ENCODE results near the gene KRTAP5-3.
A peak's percentile ranks its signal among the peaks of the same experiment; 100 is the strongest.

The KRTAP5-3 gene

GRCh38 chr11:1570896-1571759 lies 37.1 kb downstream of the KRTAP5-3 start:
- Mint-ChIP-seq H3K9me3 (no peaks in the 10 kb centered on the region), H3K27ac (no peak overlapping the region), H3K4me3 (peak overlapping the region; percentile 50), H3K27me3 (peaks cover 18% of the 10 kb centered on the region), H3K36me3 (ENCODE audit: low read depth) (no peaks in the 10 kb centered on the region), H3K4me1 (peaks cover 16% of the 10 kb centered on the region)
- ATAC-seq (no peak), DNase-seq (no peak)

DNA sequence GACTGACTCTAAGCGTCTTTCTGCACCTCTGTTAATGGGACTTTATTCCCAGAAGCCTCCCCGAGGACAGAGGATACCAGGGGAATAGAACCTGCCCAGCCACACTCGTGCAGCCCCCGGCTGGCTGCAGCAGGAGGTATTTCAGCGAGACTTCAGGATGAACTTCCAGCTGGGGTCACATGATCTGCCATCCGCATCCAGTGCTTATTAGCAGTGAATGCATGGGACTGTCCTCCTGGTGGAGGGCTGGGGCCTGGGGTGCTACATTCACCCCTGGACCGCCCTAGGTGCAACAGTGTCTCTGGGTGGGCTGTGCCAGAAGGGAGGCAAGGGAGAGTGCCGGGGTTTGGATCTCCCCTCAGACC lies 37.8 kb downstream of the KRTAP5-3 start:
- no peak for ATAC-seq
- Mint-ChIP-seq H3K4me1 (peaks cover 16% of the 10 kb centered on the region), H3K36me3 (ENCODE audit: low read depth) (no peaks in the 10 kb centered on the region), H3K4me3 (peak overlapping the region; percentile 50), H3K27me3 (peaks cover 15% of the 10 kb centered on the region), H3K27ac (no peak overlapping the region), H3K9me3 (no peaks in the 10 kb centered on the region)
- DNase-seq, result no peak

DNA sequence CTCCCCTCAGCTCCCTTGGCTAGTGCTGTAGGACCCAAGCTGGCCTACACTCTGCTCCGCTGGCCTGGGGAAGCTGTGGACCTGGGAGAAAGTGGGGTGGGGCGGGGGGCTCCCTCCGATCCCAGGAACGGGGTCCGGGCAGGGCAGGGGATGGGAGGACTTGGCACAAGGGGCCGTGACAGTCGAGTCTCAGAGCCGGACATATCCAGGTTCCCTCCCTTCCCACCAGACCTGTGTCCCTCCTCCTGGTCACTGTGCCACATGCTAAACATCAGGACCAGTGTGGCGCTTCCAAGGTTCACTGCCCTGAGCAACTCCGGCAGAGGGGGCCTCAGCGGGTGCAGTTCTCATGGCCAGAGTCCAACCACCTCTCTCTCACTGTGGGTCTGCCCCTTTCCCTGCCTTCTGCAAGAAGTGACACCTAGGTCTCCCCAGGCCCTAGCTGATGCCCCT lies 38.2 kb downstream of the KRTAP5-3 start:
- H3K36me3 Mint-ChIP-seq (ENCODE audit: low read depth), result no peaks in the 10 kb centered on the region
- ATAC-seq (no peak), DNase-seq (no peak)
- H3K4me1 Mint-ChIP-seq, result peaks cover 15% of the 10 kb centered on the region
- H3K4me3 Mint-ChIP-seq, result no peak overlapping the region
- H3K9me3 Mint-ChIP-seq, result no peaks in the 10 kb centered on the region
- no peak overlapping the region for H3K27ac Mint-ChIP-seq
- H3K27me3 Mint-ChIP-seq, result peaks cover 10% of the 10 kb centered on the region

- Mint-ChIP-seq H3K9me3 (no peaks in the 10 kb centered on the region), H3K36me3 (ENCODE audit: low read depth) (no peaks in the 10 kb centered on the region), H3K27me3 (peaks cover 8% of the 10 kb centered on the region), H3K4me3 (no peak overlapping the region), H3K27ac (no peak overlapping the region), H3K4me1 (peaks cover 13% of the 10 kb centered on the region)
- DNase-seq (no peak), ATAC-seq (no peak)
Observed at GRCh38 chr11:1569251-1569780, 38.9 kb downstream of the KRTAP5-3 start.

DNA sequence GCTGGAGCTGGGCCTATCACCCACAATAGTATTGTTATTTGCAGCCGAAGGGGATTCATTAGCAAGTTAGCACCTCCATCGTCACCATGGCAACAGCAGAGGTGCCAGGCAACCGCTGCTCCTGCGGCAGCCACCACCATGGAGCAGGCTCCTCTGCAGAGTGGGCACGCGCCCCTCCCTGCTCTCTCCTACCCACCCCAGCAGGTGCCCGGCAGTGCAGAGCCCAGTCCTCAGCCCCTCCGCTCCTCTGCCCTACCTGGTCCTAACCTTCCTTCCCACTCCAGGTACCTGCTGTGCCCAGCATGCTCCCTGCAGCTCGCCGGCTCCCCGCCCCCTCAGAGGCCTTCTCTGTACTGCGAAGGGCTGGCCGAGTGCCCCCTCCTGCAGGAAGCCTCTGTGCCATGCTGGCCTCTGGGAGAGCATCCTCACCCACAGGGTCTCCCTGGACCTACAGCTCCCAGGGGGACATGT lies 39.8 kb downstream of the KRTAP5-3 start:
- DNase-seq, result peak; percentile 33
- H3K27ac Mint-ChIP-seq, result no peak overlapping the region
- ATAC-seq, result no peak
- H3K4me3 Mint-ChIP-seq, result no peak overlapping the region
- peaks cover 6% of the 10 kb centered on the region for H3K27me3 Mint-ChIP-seq
- H3K36me3 Mint-ChIP-seq (ENCODE audit: low read depth), result no peaks in the 10 kb centered on the region
- peaks cover 10% of the 10 kb centered on the region for H3K4me1 Mint-ChIP-seq
- no peaks in the 10 kb centered on the region for H3K9me3 Mint-ChIP-seq

GRCh38 chr11:1567721-1568100 lies 40.6 kb downstream of the KRTAP5-3 start:
- H3K4me3 Mint-ChIP-seq, result no peak overlapping the region
- H3K27me3 Mint-ChIP-seq, result peaks cover 3% of the 10 kb centered on the region
- ATAC-seq (no peak), DNase-seq (no peak)
- no peak overlapping the region for H3K27ac Mint-ChIP-seq
- no peaks in the 10 kb centered on the region for H3K9me3 Mint-ChIP-seq
- no peaks in the 10 kb centered on the region for H3K36me3 Mint-ChIP-seq (ENCODE audit: low read depth)
- H3K4me1 Mint-ChIP-seq, result peaks cover 8% of the 10 kb centered on the region

DNA sequence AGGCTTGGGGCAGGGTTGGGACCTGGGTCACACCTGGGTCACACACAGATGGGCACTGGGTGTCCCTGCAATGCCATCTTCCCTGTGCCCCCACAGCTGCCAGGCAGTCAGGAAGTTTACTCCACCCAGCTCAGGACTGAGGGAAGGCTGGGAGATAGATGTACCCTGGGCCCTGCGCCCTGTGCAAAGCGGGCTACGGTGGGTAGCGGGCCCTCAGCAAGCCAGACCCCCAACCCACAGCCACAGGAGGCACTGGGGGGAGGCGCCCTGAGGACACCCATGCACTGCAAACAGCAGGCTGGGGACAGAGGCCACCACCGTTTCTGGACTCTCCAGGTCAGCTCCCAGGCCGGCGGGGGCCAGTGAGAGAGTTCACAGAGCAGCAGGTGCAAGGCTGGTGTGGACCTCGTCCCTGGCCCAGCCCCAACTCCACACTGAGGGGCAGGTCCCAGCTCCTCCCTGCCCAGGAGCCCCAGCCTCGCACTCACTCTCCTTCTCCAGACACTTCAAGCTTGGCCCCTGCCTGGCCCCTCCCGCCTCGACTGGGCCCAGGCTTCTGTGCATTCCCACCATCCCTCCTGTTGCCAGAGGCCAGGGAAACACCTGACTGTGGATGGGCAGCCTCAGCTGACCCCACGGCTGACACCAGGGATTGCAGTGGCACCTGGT lies 41.1 kb downstream of the KRTAP5-3 start:
- Mint-ChIP-seq H3K36me3 (ENCODE audit: low read depth) (no peaks in the 10 kb centered on the region), H3K4me3 (no peak overlapping the region), H3K27me3 (peaks cover 3% of the 10 kb centered on the region), H3K4me1 (peaks cover 8% of the 10 kb centered on the region), H3K27ac (no peak overlapping the region), H3K9me3 (no peaks in the 10 kb centered on the region)
- ATAC-seq (no peak), DNase-seq (no peak)

DNA sequence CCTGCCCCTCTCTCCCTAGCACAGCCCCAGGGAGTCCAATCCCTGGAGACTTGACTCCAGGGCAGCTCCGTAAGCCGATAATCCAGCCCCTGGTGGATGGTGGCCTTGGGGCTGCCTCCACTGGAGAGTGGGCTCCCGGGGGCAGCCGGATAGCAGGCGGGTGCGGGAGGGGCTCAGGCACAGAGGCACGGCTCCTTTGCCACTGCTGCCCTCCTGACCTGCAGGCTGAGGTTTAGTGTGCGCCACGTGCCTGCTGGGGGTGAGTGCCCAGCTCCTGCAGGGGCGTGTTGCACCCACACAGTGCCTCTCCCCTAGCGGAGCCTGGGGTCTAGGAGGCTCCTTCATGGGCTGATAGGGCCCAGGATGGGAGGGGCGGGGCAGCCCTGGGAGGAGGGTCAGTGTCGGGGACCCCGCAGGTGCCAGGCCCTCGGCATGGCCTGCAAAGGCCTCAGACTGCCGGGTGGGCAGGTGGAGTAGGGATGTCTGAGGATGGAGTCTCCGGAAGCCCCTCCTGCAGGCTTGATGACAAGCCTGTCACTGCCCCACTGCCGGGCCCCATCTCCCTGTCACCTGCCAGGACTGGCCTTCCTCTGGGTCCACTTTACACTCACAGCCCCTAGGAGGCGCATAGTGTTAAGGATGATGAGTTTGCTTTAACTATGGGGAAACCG lies 41.7 kb downstream of the KRTAP5-3 start:
- Mint-ChIP-seq H3K4me1 (peaks cover 8% of the 10 kb centered on the region), H3K4me3 (no peak overlapping the region), H3K36me3 (ENCODE audit: low read depth) (no peaks in the 10 kb centered on the region), H3K27ac (no peak overlapping the region), H3K9me3 (no peaks in the 10 kb centered on the region), H3K27me3 (peaks cover 3% of the 10 kb centered on the region)
- ATAC-seq, result no peak
- DNase-seq, result no peak

DNA sequence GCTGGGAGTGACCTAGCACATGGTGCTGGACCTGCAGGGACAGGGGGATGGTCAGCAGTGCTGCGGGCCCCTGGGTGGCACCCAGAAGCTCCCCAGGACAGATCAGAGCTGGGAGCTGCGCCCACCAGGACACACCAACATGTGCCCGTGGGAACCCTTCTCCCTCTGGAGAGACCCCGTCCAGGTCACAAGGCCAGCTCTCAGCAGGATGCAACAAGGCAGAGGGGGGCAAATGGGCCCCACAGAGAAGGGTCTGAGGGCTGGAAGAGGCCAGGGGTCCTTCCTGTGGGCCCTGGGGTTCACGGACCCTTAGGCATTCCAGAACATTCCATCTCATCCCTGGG lies 42.4 kb downstream of the KRTAP5-3 start:
- Mint-ChIP-seq H3K4me3 (no peak overlapping the region), H3K27me3 (peaks cover 3% of the 10 kb centered on the region), H3K4me1 (peaks cover 8% of the 10 kb centered on the region), H3K9me3 (no peaks in the 10 kb centered on the region), H3K36me3 (ENCODE audit: low read depth) (no peaks in the 10 kb centered on the region), H3K27ac (no peak overlapping the region)
- DNase-seq, result no peak
- ATAC-seq, result no peak

DNA sequence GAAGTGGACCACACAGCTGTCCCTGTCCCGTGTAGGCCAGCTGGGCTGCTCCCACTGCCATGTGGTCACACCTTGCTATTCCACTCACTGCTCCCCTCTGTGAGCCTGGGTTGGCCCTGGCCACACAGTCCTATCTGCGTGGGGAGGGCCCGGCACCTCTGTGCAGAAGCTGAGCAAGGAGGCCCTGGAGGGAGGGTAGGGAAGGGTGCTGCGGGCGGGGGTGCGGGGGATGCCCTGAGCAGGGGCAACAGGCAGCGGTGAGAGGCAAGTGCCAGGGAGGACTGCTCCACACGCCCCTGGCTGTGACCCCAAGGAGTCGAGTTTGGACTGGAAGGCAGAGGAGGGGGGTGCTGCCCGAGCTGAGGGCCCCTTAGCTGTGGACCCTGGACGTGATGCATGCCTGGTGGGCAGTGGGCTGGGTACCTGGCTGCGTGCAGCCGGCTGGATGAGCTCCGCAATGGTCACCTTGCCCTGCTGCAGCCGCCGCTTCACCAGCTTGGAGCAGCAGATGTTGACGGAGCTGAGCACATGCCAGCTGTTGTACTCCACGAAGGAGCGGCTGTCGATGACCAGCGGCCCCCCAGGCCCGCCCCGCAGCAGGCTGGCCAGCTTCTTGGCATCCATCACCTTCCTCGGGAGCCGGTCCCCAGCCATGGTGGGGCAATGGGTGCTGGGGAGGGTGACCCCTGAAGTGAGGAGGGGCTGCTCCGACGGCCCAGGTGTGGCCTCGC lies 42.9 kb downstream of the KRTAP5-3 start:
- no peaks in the 10 kb centered on the region for H3K9me3 Mint-ChIP-seq
- DNase-seq, result no peak
- no peak overlapping the region for H3K4me3 Mint-ChIP-seq
- no peak for ATAC-seq
- H3K27me3 Mint-ChIP-seq, result no peaks in the 10 kb centered on the region
- no peaks in the 10 kb centered on the region for H3K36me3 Mint-ChIP-seq (ENCODE audit: low read depth)
- H3K4me1 Mint-ChIP-seq, result peaks cover 5% of the 10 kb centered on the region
- H3K27ac Mint-ChIP-seq, result no peak overlapping the region

GRCh38 chr11:1564535-1565172 lies 43.6 kb downstream of the KRTAP5-3 start:
- H3K36me3 Mint-ChIP-seq (ENCODE audit: low read depth), result no peaks in the 10 kb centered on the region
- ATAC-seq (no peak), DNase-seq (no peak)
- H3K4me3 Mint-ChIP-seq, result no peak overlapping the region
- no peaks in the 10 kb centered on the region for H3K27me3 Mint-ChIP-seq
- H3K27ac Mint-ChIP-seq, result no peak overlapping the region
- H3K9me3 Mint-ChIP-seq, result no peaks in the 10 kb centered on the region
- peaks cover 5% of the 10 kb centered on the region for H3K4me1 Mint-ChIP-seq

DNA sequence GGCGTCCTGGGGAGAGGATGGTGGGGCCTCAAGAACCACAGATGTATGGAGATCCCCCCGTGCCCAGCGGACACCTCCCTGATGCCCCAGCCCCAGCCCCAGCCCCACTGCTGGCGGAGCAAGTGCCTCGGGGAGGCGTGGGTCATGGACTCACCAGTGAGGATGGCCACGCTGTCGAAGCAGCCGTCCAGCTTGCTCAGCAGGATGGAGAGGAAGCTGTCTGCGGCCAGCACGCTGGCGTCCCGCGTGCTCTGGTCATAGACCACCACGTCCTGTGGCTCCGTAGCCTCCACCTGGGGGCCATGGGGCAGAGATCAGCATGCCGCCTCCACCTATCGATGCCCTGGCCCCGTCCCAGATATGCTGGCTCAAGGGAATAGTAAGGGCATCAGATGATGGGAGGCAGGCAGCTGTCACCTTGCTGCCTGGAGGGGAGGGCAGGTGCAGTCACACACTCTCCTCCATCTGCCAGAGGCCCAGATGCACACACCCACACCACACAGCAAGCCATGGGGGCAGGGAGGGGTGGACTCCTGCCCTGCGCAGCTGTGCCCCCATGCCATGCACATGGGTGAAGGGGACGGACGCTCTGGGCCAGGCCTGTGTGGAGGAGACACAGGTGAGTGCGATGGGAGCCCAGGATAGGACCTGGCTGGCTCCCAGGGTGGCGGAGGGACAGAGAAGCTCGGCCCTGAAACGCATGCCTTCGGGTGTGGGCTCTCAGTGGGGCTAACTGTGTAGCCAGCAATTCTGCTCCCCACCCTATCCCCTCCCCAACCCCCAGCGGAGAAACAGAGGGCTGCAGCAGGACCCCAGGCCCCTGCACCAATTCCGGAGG lies 44.3 kb downstream of the KRTAP5-3 start:
- Mint-ChIP-seq H3K4me3 (no peak overlapping the region), H3K9me3 (no peaks in the 10 kb centered on the region), H3K4me1 (no peaks in the 10 kb centered on the region), H3K36me3 (ENCODE audit: low read depth) (no peaks in the 10 kb centered on the region), H3K27ac (no peak overlapping the region), H3K27me3 (no peaks in the 10 kb centered on the region)
- no peak for DNase-seq
- no peak for ATAC-seq

GRCh38 chr11:1563149-1563638 lies 45.1 kb downstream of the KRTAP5-3 start:
- DNase-seq (no peak), ATAC-seq (no peak)
- H3K4me1 Mint-ChIP-seq, result no peaks in the 10 kb centered on the region
- no peak overlapping the region for H3K27ac Mint-ChIP-seq
- no peak overlapping the region for H3K4me3 Mint-ChIP-seq
- no peaks in the 10 kb centered on the region for H3K27me3 Mint-ChIP-seq
- no peaks in the 10 kb centered on the region for H3K9me3 Mint-ChIP-seq
- no peaks in the 10 kb centered on the region for H3K36me3 Mint-ChIP-seq (ENCODE audit: low read depth)

Measured in activated naive CD8-positive, alpha-beta T cell treated with anti-CD3 and anti-CD28 coated beads, Interleukin-2, amount 50 U/mL, for 24 hours (primary cell).